Measurements from ENCODE around the gene SFMBT1. TPM values are rescaled to one million over a fixed set of nuclear protein-coding genes. Genes with fewer than 3 reads are reported as not detected.

The SFMBT1 gene
- total RNA-seq, 4 donors from 2014 or later, result 17.2 to 35.3 (median 31.1) TPM

- WGBS, 2 donors, result 80 to 86% methylated on average over 2 of the region's 2 CpGs
- Histone ChIP-seq H3K4me1 (no peaks in the 10 kb centered on the region), H3K9me3 (no peaks in the 10 kb centered on the region), H3K4me3 (replicated peaks in 1 of 3) (no peak overlapping the region), H3K27ac (no peak overlapping the region), H3K27me3 (no peaks in the 10 kb centered on the region), H3K36me3 (no peaks in the 10 kb centered on the region)
- no peak for TF ChIP-seq CTCF (IDR thresholded peaks at IDR 0.05)
- no peak for TF ChIP-seq POLR2A (IDR thresholded peaks at IDR 0.05)
- intact Hi-C loops (cut with DNase I), result no loop called here
- no peak for DNase-seq
Measured at GRCh38 chr3:53009826-53010539, 35.9 kb downstream of the SFMBT1 start.

GRCh38 chr3:53008932-53009331 lies 36.9 kb downstream of the SFMBT1 start:
- no peak for TF ChIP-seq CTCF (IDR thresholded peaks at IDR 0.05)
- TF ChIP-seq POLR2A (IDR thresholded peaks at IDR 0.05), result no peak
- Histone ChIP-seq H3K27ac (no peak overlapping the region), H3K4me1 (no peaks in the 10 kb centered on the region), H3K4me3 (replicated peaks in 1 of 3) (no peak overlapping the region), H3K36me3 (no peaks in the 10 kb centered on the region), H3K9me3 (no peaks in the 10 kb centered on the region), H3K27me3 (no peaks in the 10 kb centered on the region)
- DNase-seq, result no peak
- intact Hi-C loops (cut with DNase I), result no loop called here
- WGBS, 2 donors, result 86 to 93% methylated on average over 6 of the region's 6 CpGs

GRCh38 chr3:53005854-53006513 lies 39.9 kb downstream of the SFMBT1 start:
- WGBS, 2 donors, result 65 to 77% methylated on average over 12 of the region's 12 CpGs

GRCh38 chr3:53005338-53005737 lies 40.5 kb downstream of the SFMBT1 start:
- WGBS, 2 donors, result 63 to 73% methylated on average over 3 of the region's 3 CpGs
- Histone ChIP-seq H3K27me3 (no peaks in the 10 kb centered on the region), H3K27ac (no peak overlapping the region), H3K4me3 (replicated peaks in 1 of 3) (no peak overlapping the region), H3K36me3 (no peaks in the 10 kb centered on the region), H3K4me1 (no peaks in the 10 kb centered on the region), H3K9me3 (no peaks in the 10 kb centered on the region)
- intact Hi-C loops (cut with DNase I), result no loop called here
- DNase-seq, result no peak
- TF ChIP-seq CTCF (IDR thresholded peaks at IDR 0.05) (no peak), POLR2A (IDR thresholded peaks at IDR 0.05) (no peak)

More at GRCh38 chr3:53005854-53006513, 39.9 kb downstream of the SFMBT1 start:
- Histone ChIP-seq H3K4me3 (replicated peaks in 1 of 3) (no peak overlapping the region), H3K4me1 (no peaks in the 10 kb centered on the region), H3K36me3 (no peaks in the 10 kb centered on the region), H3K9me3 (no peaks in the 10 kb centered on the region), H3K27me3 (no peaks in the 10 kb centered on the region), H3K27ac (no peak overlapping the region)
- peak; percentile 12 to 13 for DNase-seq
- intact Hi-C loops (cut with DNase I), result no loop called here
- TF ChIP-seq POLR2A (IDR thresholded peaks at IDR 0.05), result no peak
- no peak for TF ChIP-seq CTCF (IDR thresholded peaks at IDR 0.05)

- Histone ChIP-seq H3K4me3 (replicated peaks in 1 of 3) (no peak overlapping the region), H3K36me3 (no peaks in the 10 kb centered on the region), H3K9me3 (no peaks in the 10 kb centered on the region), H3K27ac (no peak overlapping the region), H3K27me3 (no peaks in the 10 kb centered on the region), H3K4me1 (no peaks in the 10 kb centered on the region)
- DNase-seq, result no peak
- intact Hi-C loops (cut with DNase I), result no loop called here
- WGBS, 2 donors, result 92 to 93% methylated on average over 7 of the region's 7 CpGs
- no peak for TF ChIP-seq CTCF (IDR thresholded peaks at IDR 0.05)
Measured at GRCh38 chr3:53003320-53003719, 42.6 kb downstream of the SFMBT1 start.
